22Rv1 (cell line): ENCODE data around the gene KIAA0825.
A peak's percentile ranks its signal among the peaks of the same experiment; 100 is the strongest.

Experiments
- ZFX ChIP-seq: fragments of 450-650 bp; IDR thresholded peaks from 2 replicates; pipeline ENCODE4 v1.6.1; 2017; ENCODE audit warnings: antibody characterized with exemption, borderline replicate concordance
- TF ChIP-seq, protein P1 (sequence below): fragments of 450-650 bp; IDR thresholded peaks from 2 replicates; pipeline ENCODE4 v1.5.1; 2017; ENCODE audit warnings: mild to moderate bottlenecking

DNA sequence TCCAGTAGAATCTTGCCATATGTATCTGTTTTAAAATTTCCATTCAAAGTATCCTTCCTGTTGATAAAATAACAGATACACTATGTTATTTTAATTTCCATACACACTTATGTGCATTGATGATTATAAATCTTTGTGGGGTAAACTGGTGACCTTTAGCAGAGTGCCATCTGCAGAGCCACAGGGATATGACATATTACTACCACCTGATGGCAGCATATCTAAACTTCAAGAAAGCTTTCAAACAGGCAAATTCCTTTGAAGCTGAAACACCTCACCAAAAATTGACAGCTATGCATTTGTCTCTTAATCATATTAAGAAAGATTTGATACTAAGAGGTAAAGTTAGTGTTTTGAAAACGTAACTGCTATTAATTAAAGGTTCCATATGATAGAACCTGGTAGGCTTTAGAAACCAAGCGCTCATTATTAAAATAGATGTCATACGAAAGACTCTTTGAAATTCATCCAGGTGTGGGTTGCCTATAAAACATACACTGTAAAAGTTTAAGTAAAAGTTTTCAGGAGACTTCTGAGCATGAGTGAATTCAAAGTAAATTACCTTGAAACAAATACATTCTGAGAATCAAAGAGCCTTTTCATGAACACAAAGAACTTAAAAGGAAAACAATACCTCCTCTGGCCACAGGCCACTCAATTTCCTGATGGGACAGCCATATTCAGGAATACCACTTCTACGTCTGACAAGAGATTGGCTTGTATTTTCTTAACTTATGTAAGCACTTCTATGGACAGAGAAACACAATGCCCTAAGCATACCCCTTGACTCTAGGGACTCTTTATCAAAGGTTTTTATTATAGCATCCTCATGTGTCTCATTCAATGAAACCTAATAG, 93.3 kb downstream of the KIAA0825 start:
- TF ChIP-seq, protein P1, sequence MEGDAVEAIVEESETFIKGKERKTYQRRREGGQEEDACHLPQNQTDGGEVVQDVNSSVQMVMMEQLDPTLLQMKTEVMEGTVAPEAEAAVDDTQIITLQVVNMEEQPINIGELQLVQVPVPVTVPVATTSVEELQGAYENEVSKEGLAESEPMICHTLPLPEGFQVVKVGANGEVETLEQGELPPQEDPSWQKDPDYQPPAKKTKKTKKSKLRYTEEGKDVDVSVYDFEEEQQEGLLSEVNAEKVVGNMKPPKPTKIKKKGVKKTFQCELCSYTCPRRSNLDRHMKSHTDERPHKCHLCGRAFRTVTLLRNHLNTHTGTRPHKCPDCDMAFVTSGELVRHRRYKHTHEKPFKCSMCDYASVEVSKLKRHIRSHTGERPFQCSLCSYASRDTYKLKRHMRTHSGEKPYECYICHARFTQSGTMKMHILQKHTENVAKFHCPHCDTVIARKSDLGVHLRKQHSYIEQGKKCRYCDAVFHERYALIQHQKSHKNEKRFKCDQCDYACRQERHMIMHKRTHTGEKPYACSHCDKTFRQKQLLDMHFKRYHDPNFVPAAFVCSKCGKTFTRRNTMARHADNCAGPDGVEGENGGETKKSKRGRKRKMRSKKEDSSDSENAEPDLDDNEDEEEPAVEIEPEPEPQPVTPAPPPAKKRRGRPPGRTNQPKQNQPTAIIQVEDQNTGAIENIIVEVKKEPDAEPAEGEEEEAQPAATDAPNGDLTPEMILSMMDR = peak; percentile 80
- no peak for TF ChIP-seq ZFX
